GM23248 (cell line): ENCODE measurements around the gene DIAPH1. TPM values are rescaled to one million over a fixed set of nuclear protein-coding genes. Genes with fewer than 3 reads are reported as not detected.

Source experiments
- DNase-seq: peaks from one replicate; pipeline ENCODE4 v3.0.0-alpha.2; 2015
- H2AFZ ChIP-seq: fragments of 200-600 bp; sonication (generic); 2 replicates; pipeline ENCODE4 v1.6.1; 2016; ENCODE audit warnings: antibody characterized with exemption
- H3F3A ChIP-seq: fragments of 200-600 bp; sonication (generic); 2 replicates; pipeline ENCODE4 v1.6.1; 2016; ENCODE audit warnings: mild to moderate bottlenecking, antibody characterized with exemption, mixed run types; ENCODE audit not compliant: insufficient read depth
- H3K27ac ChIP-seq: fragments of 200-600 bp; sonication (generic); 2 replicates; pipeline ENCODE4 v1.5.1; 2016; ENCODE audit warnings: mild to moderate bottlenecking
- H3K27me3 ChIP-seq: fragments of 200-600 bp; sonication (generic); replicated peaks from 2 replicates; pipeline ENCODE4 v1.6.1; 2016; ENCODE audit warnings: mild to moderate bottlenecking; ENCODE audit not compliant: insufficient read depth
- H3K36me3 ChIP-seq: fragments of 200-600 bp; sonication (generic); 2 replicates; pipeline ENCODE4 v1.6.1; 2016; ENCODE audit warnings: low read depth, mild to moderate bottlenecking
- H3K4me1 ChIP-seq: fragments of 200-600 bp; sonication (generic); 2 replicates; pipeline ENCODE4 v1.6.1; 2016; ENCODE audit warnings: mild to moderate bottlenecking; ENCODE audit not compliant: insufficient read depth
- H3K4me2 ChIP-seq: fragments of 200-600 bp; sonication (generic); one replicate; pipeline ENCODE4 v1.6.1; 2016; ENCODE audit warnings: mild to moderate bottlenecking; ENCODE audit not compliant: unreplicated experiment
- H3K4me3 ChIP-seq: fragments of 200-600 bp; sonication (generic); 2 replicates; pipeline ENCODE4 v1.5.1; 2016; ENCODE audit warnings: mild to moderate bottlenecking
- H3K79me2 ChIP-seq: fragments of 200-600 bp; sonication (generic); 2 replicates; pipeline ENCODE4 v1.6.1; 2016; ENCODE audit warnings: mild to moderate bottlenecking; ENCODE audit not compliant: insufficient read depth
- H3K9ac ChIP-seq: fragments of 200-600 bp; sonication (generic); 2 replicates; pipeline ENCODE4 v1.6.1; 2016; ENCODE audit warnings: mild to moderate bottlenecking
- H3K9me2 ChIP-seq: fragments of 200-600 bp; sonication (generic); 2 replicates; pipeline ENCODE4 v1.6.1; 2016; ENCODE audit warnings: mixed run types, mild to moderate bottlenecking, moderate library complexity; ENCODE audit not compliant: insufficient read depth
- H3K9me3 ChIP-seq: fragments of 200-600 bp; sonication (generic); one replicate; pipeline ENCODE4 v1.6.1; 2017; ENCODE audit warnings: low read depth
- H4K20me1 ChIP-seq: fragments of 200-600 bp; sonication (generic); 2 replicates; pipeline ENCODE4 v1.6.0; 2016; ENCODE audit not compliant: insufficient read depth
- EZH2 ChIP-seq: fragments of 200-600 bp; sonication (generic); IDR thresholded peaks from 2 replicates; pipeline ENCODE4 v1.6.1; 2018; ENCODE audit warnings: antibody characterized with exemption, mild to moderate bottlenecking; ENCODE audit not compliant: insufficient read depth, poor library complexity, severe bottlenecking
- EZH2phosphoT487 ChIP-seq: fragments of 200-600 bp; sonication (generic); IDR thresholded peaks from 2 replicates; pipeline ENCODE4 v1.6.1; 2018; ENCODE audit warnings: antibody characterized with exemption, moderate library complexity, mild to moderate bottlenecking, low read depth; ENCODE audit not compliant: insufficient read depth
- WGBS, 2 experiments: methylation state at CpG; one replicate each; pipeline ENCODE4 v1.1.6; 2015 to 2017; ENCODE audit warnings: low lambda C conversion rate in 2 of 2, low coverage in 1 of 2; ENCODE audit errors: missing lambda C conversion rate in 2 of 2; 5-methylcytosine and 5-hydroxymethylcytosine counted together
- in situ Hi-C: fragments of 300-500 bp; cut with MboI; formaldehyde crosslinking; loops from 2 replicates; pipeline ENCODE4 v1.15.0; 2020
- polyA plus RNA-seq: library from polyadenylated mRNA; unstranded; fragments of >200 nt; fragmentation: Nextera tagmentation; extraction: Ambion mirVana; gene quantifications from 2 replicates; pipeline ENCODE4 v1.2.1, GENCODE V29; 2016
- total RNA-seq: library from RNA; depleted of rRNA; stranded (reverse); fragments of >200 nt; shearing (Covaris generic); gene quantifications from 2 replicates; pipeline ENCODE4 v1.2.3, GENCODE V29; 2014

Gene DIAPH1
- total and polyA plus RNA-seq, 2 experiments from 2014 or later: 26.0 to 34.4 TPM

DNA sequence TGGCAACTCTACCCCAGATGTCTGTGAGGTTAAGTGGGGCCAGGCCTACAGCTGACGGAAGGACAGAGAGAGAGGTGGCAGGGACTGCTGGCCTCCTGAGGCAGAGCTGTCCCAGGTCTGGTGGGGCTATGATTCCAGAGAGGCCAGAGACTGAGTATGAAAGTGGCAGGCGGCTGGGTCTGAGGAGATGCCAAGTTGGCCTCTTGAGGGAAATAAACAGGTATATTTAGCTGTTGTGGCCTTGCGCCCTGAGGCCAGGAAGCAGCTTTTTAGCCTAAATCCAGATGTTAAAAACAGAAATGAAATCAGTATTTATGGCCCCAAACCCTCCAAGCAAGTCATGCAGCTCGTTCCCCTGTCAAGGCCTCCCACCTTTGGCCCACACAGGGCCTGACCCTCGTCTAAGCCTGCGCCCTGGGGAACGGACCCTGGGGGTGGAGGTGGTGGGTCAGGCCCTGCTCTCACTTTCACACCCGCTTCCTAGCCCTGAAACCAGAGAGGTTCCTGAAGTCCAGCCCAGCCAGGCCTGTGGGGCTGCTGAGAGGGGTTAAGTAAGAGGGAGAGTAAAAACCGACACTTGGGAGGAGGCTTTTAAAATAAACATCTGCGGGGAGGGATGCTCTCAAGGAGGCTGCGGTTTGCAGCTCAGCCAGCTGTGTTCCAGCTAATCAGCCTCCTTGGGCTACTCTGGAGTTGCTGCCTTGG, 111.3 kb downstream of the DIAPH1 start:
- Histone ChIP-seq H3K9me2 (no peaks in the 10 kb centered on the region), H3K4me3 (peak overlapping the region; percentile 67), H3K36me3 (0 out of 2 replicates have a peak, but pooled peaks cover 3% of the 10 kb centered on the region), H3K27me3 (no peaks in the 10 kb centered on the region), H3F3A (peaks cover 37% of the 10 kb centered on the region), H3K27ac (peak overlapping the region; percentile 97), H3K4me2 (peak overlapping the region; percentile 87), H4K20me1 (no peaks in the 10 kb centered on the region), H3K4me1 (peaks cover 37% of the 10 kb centered on the region), H3K9me3 (no peaks in the 10 kb centered on the region), H3K79me2 (peaks cover 27% of the 10 kb centered on the region), H3K9ac (peak overlapping the region; percentile 83), H2AFZ (0 out of 2 replicates have a peak overlapping the region, but pooled peaks have one; percentile 10)
- 11 to 15% methylated on average over 11 of the region's 11 CpGs for WGBS, 2 experiments
- TF ChIP-seq EZH2phosphoT487: no peak
- TF ChIP-seq EZH2: no peak
- in situ Hi-C loops: no loop called here
- peak; percentile 91 for DNase-seq

GRCh38 chr5:141506381-141507155, 112.2 kb downstream of the DIAPH1 start:
- WGBS, 2 experiments: 56 to 65% methylated on average over 7 to 8 of the region's 8 CpGs

GRCh38 chr5:141504216-141504615, 114.6 kb downstream of the DIAPH1 start:
- no peak overlapping the region for H3K9ac ChIP-seq
- H3K9me3 ChIP-seq: no peaks in the 10 kb centered on the region
- TF ChIP-seq EZH2 (no peak), EZH2phosphoT487 (no peak)
- H2AFZ ChIP-seq: no peak overlapping the region
- no peaks in the 10 kb centered on the region for H4K20me1 ChIP-seq
- no peak overlapping the region for H3K4me3 ChIP-seq
- DNase-seq: no peak
- in situ Hi-C loops: no loop called here
- peaks cover 29% of the 10 kb centered on the region for H3F3A ChIP-seq
- H3K79me2 ChIP-seq: peaks cover 28% of the 10 kb centered on the region
- H3K4me1 ChIP-seq: peaks cover 22% of the 10 kb centered on the region
- no peaks in the 10 kb centered on the region for H3K27me3 ChIP-seq
- H3K4me2 ChIP-seq: no peak overlapping the region
- H3K9me2 ChIP-seq: no peaks in the 10 kb centered on the region
- H3K36me3 ChIP-seq: 0 out of 2 replicates have a peak, but pooled peaks cover 4% of the 10 kb centered on the region
- 85 to 88% methylated on average over 4 of the region's 4 CpGs for WGBS, 2 experiments
- no peak overlapping the region for H3K27ac ChIP-seq

More at GRCh38 chr5:141506381-141507155, 112.2 kb downstream of the DIAPH1 start:
- Histone ChIP-seq H2AFZ (no peak overlapping the region), H3K79me2 (peaks cover 33% of the 10 kb centered on the region), H4K20me1 (no peaks in the 10 kb centered on the region), H3K9me2 (no peaks in the 10 kb centered on the region), H3K4me2 (peak overlapping the region; percentile 87), H3K27ac (peak overlapping the region; percentile 97), H3F3A (peaks cover 37% of the 10 kb centered on the region), H3K27me3 (no peaks in the 10 kb centered on the region), H3K36me3 (no peaks in the 10 kb centered on the region), H3K4me3 (no peak overlapping the region), H3K4me1 (peaks cover 30% of the 10 kb centered on the region), H3K9ac (peak overlapping the region; percentile 83), H3K9me3 (no peaks in the 10 kb centered on the region)
- in situ Hi-C loops: no loop called here
- TF ChIP-seq EZH2phosphoT487: no peak
- DNase-seq: no peak

DNA sequence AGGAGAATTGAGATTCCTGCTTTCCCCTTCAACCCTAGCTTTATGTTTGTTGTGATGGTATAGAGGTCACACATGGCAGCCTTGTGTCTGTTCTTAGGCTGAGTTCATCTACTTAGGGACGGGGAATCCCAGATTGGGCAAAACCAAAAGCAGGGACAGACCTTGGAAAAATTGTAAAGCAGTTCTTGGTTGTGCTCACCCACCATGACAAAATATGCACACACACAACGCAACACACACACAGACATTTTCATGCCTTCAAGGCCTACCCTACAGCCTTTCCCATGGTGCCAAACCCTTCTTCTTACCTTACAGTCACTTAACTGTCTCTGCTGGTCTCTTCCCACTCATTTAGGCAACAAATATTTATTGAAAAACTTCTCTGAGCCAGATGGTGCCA, 115.1 kb downstream of the DIAPH1 start:
- Histone ChIP-seq H3K27me3 (no peaks in the 10 kb centered on the region), H3K4me3 (no peak overlapping the region), H3K79me2 (peaks cover 28% of the 10 kb centered on the region), H3K4me1 (peaks cover 21% of the 10 kb centered on the region), H3K9me2 (no peaks in the 10 kb centered on the region), H3F3A (peaks cover 29% of the 10 kb centered on the region), H3K9me3 (no peaks in the 10 kb centered on the region), H3K27ac (no peak overlapping the region), H3K36me3 (0 out of 2 replicates have a peak, but pooled peaks cover 4% of the 10 kb centered on the region), H3K4me2 (no peak overlapping the region), H3K9ac (no peak overlapping the region), H4K20me1 (no peaks in the 10 kb centered on the region), H2AFZ (no peak overlapping the region)
- TF ChIP-seq EZH2 (no peak), EZH2phosphoT487 (no peak)
- WGBS, 2 experiments: 97 to 98% methylated on average over 2 of the region's 2 CpGs
- in situ Hi-C loops: no loop called here
- DNase-seq: no peak
